ENCODE measurements around the gene TEDC1.

TEDC1 gene

GRCh38 chr14:105480199-105480746 is 10.8 kb upstream of the TEDC1 start:
- H3K27me3 ChIP-seq (ENCODE audit: insufficient read depth, low read length) = no peaks in the 10 kb centered on the region
- no peak overlapping the region for H2AFZ ChIP-seq (ENCODE audit: low read depth, low read length)
- peaks cover 69% of the 10 kb centered on the region for H3K4me1 ChIP-seq (ENCODE audit: insufficient read depth, low read length)
- H3K9me3 ChIP-seq (ENCODE audit: low read length) = no peaks in the 10 kb centered on the region
- no peak overlapping the region for H3K4me3 ChIP-seq (ENCODE audit: low read length)
- H3K36me3 ChIP-seq (ENCODE audit: insufficient read depth, low read length) = peaks cover 9% of the 10 kb centered on the region

- H3K4me3 ChIP-seq (ENCODE audit: low read length) = no peak overlapping the region
- peaks cover 9% of the 10 kb centered on the region for H3K36me3 ChIP-seq (ENCODE audit: insufficient read depth, low read length)
- H2AFZ ChIP-seq (ENCODE audit: low read depth, low read length) = no peak overlapping the region
- H3K4me1 ChIP-seq (ENCODE audit: insufficient read depth, low read length) = peaks cover 68% of the 10 kb centered on the region
- no peaks in the 10 kb centered on the region for H3K9me3 ChIP-seq (ENCODE audit: low read length)
- no peaks in the 10 kb centered on the region for H3K27me3 ChIP-seq (ENCODE audit: insufficient read depth, low read length)
Observed at GRCh38 chr14:105480807-105481801, 9.9 kb upstream of the TEDC1 start.

GRCh38 chr14:105481886-105482457 is 9.1 kb upstream of the TEDC1 start:
- peaks cover 9% of the 10 kb centered on the region for H3K36me3 ChIP-seq (ENCODE audit: insufficient read depth, low read length)
- H3K4me3 ChIP-seq (ENCODE audit: low read length) = no peak overlapping the region
- no peaks in the 10 kb centered on the region for H3K9me3 ChIP-seq (ENCODE audit: low read length)
- no peak overlapping the region for H2AFZ ChIP-seq (ENCODE audit: low read depth, low read length)
- no peaks in the 10 kb centered on the region for H3K27me3 ChIP-seq (ENCODE audit: insufficient read depth, low read length)
- H3K4me1 ChIP-seq (ENCODE audit: insufficient read depth, low read length) = peaks cover 62% of the 10 kb centered on the region

GRCh38 chr14:105482486-105483110 is 8.4 kb upstream of the TEDC1 start:
- no peak overlapping the region for H2AFZ ChIP-seq (ENCODE audit: low read depth, low read length)
- H3K4me1 ChIP-seq (ENCODE audit: insufficient read depth, low read length) = peaks cover 57% of the 10 kb centered on the region
- peaks cover 9% of the 10 kb centered on the region for H3K36me3 ChIP-seq (ENCODE audit: insufficient read depth, low read length)
- no peaks in the 10 kb centered on the region for H3K27me3 ChIP-seq (ENCODE audit: insufficient read depth, low read length)
- no peak overlapping the region for H3K4me3 ChIP-seq (ENCODE audit: low read length)
- no peaks in the 10 kb centered on the region for H3K9me3 ChIP-seq (ENCODE audit: low read length)

GRCh38 chr14:105483300-105484068 is 7.6 kb upstream of the TEDC1 start:
- no peak overlapping the region for H2AFZ ChIP-seq (ENCODE audit: low read depth, low read length)
- H3K4me1 ChIP-seq (ENCODE audit: insufficient read depth, low read length) = peaks cover 64% of the 10 kb centered on the region
- peaks cover 9% of the 10 kb centered on the region for H3K36me3 ChIP-seq (ENCODE audit: insufficient read depth, low read length)
- no peaks in the 10 kb centered on the region for H3K27me3 ChIP-seq (ENCODE audit: insufficient read depth, low read length)
- H3K9me3 ChIP-seq (ENCODE audit: low read length) = no peaks in the 10 kb centered on the region
- H3K4me3 ChIP-seq (ENCODE audit: low read length) = no peak overlapping the region

- H3K36me3 ChIP-seq (ENCODE audit: insufficient read depth, low read length) = peaks cover 7% of the 10 kb centered on the region
- H2AFZ ChIP-seq (ENCODE audit: low read depth, low read length) = no peak overlapping the region
- H3K27me3 ChIP-seq (ENCODE audit: insufficient read depth, low read length) = no peaks in the 10 kb centered on the region
- peaks cover 73% of the 10 kb centered on the region for H3K4me1 ChIP-seq (ENCODE audit: insufficient read depth, low read length)
- H3K9me3 ChIP-seq (ENCODE audit: low read length) = no peaks in the 10 kb centered on the region
- no peak overlapping the region for H3K4me3 ChIP-seq (ENCODE audit: low read length)
Observed at GRCh38 chr14:105484069-105484996, 6.7 kb upstream of the TEDC1 start.

GRCh38 chr14:105484997-105485393 is 6.1 kb upstream of the TEDC1 start:
- no peaks in the 10 kb centered on the region for H3K9me3 ChIP-seq (ENCODE audit: low read length)
- H3K36me3 ChIP-seq (ENCODE audit: insufficient read depth, low read length) = peaks cover under 1% of the 10 kb centered on the region
- H3K4me1 ChIP-seq (ENCODE audit: insufficient read depth, low read length) = peaks cover 76% of the 10 kb centered on the region
- H3K4me3 ChIP-seq (ENCODE audit: low read length) = no peak overlapping the region
- H2AFZ ChIP-seq (ENCODE audit: low read depth, low read length) = no peak overlapping the region
- no peaks in the 10 kb centered on the region for H3K27me3 ChIP-seq (ENCODE audit: insufficient read depth, low read length)

GRCh38 chr14:105485739-105486162 is 5.3 kb upstream of the TEDC1 start:
- no peaks in the 10 kb centered on the region for H3K36me3 ChIP-seq (ENCODE audit: insufficient read depth, low read length)
- H3K4me1 ChIP-seq (ENCODE audit: insufficient read depth, low read length) = peaks cover 71% of the 10 kb centered on the region
- no peak overlapping the region for H3K4me3 ChIP-seq (ENCODE audit: low read length)
- H2AFZ ChIP-seq (ENCODE audit: low read depth, low read length) = no peak overlapping the region
- no peaks in the 10 kb centered on the region for H3K9me3 ChIP-seq (ENCODE audit: low read length)
- H3K27me3 ChIP-seq (ENCODE audit: insufficient read depth, low read length) = no peaks in the 10 kb centered on the region

GRCh38 chr14:105486163-105486973 is 4.7 kb upstream of the TEDC1 start, which contains the start of gene CRIP1:
Gene CRIP1, plus strand, starts transcription at chr14:105486886. Its CDS starts 374 bp downstream, at chr14:105487260.
- H3K27me3 ChIP-seq (ENCODE audit: insufficient read depth, low read length) = no peaks in the 10 kb centered on the region
- H3K4me1 ChIP-seq (ENCODE audit: insufficient read depth, low read length) = peaks cover 67% of the 10 kb centered on the region

GRCh38 chr14:105486974-105487448 is 4.0 kb upstream of the TEDC1 start:
- H3K4me1 ChIP-seq (ENCODE audit: insufficient read depth, low read length) = peaks cover 61% of the 10 kb centered on the region
- no peaks in the 10 kb centered on the region for H3K36me3 ChIP-seq (ENCODE audit: insufficient read depth, low read length)
- H3K9me3 ChIP-seq (ENCODE audit: low read length) = no peaks in the 10 kb centered on the region
- H3K27me3 ChIP-seq (ENCODE audit: insufficient read depth, low read length) = no peaks in the 10 kb centered on the region
- H3K4me3 ChIP-seq (ENCODE audit: low read length) = no peak overlapping the region
- H2AFZ ChIP-seq (ENCODE audit: low read depth, low read length) = no peak overlapping the region

More at GRCh38 chr14:105486163-105486973, 4.7 kb upstream of the TEDC1 start, which contains the start of gene CRIP1:
- no peaks in the 10 kb centered on the region for H3K36me3 ChIP-seq (ENCODE audit: insufficient read depth, low read length)
- no peak within 1 kb of the TSS for H3K4me3 ChIP-seq (ENCODE audit: low read length)
- no peaks in the 10 kb centered on the region for H3K9me3 ChIP-seq (ENCODE audit: low read length)
- H2AFZ ChIP-seq (ENCODE audit: low read depth, low read length) = no peak within 1 kb of the TSS

GRCh38 chr14:105487449-105487985 is 3.5 kb upstream of the TEDC1 start:
- Histone ChIP-seq H2AFZ (ENCODE audit: low read depth, low read length) (no peak overlapping the region), H3K4me3 (ENCODE audit: low read length) (no peak overlapping the region), H3K27me3 (ENCODE audit: insufficient read depth, low read length) (no peaks in the 10 kb centered on the region), H3K36me3 (ENCODE audit: insufficient read depth, low read length) (no peaks in the 10 kb centered on the region), H3K4me1 (ENCODE audit: insufficient read depth, low read length) (peaks cover 56% of the 10 kb centered on the region), H3K9me3 (ENCODE audit: low read length) (no peaks in the 10 kb centered on the region)

Data from neuron (in vitro differentiated cells).